DMS 273 (cell line): Measurements from ENCODE around the gene TTC23.
A peak's percentile ranks its signal among the peaks of the same experiment; 100 is the strongest.

ENCODE experiments used
- DNase-seq: peaks from one replicate; lab custom pipeline; 2025; ENCODE audit not compliant: unreplicated experiment; lab: John Stamatoyannopoulos, UW

The TTC23 gene

GRCh38 chr15:99106417-99107220, 142.8 kb downstream of the TTC23 start:
- peak; percentile 28 for DNase-seq

DNA sequence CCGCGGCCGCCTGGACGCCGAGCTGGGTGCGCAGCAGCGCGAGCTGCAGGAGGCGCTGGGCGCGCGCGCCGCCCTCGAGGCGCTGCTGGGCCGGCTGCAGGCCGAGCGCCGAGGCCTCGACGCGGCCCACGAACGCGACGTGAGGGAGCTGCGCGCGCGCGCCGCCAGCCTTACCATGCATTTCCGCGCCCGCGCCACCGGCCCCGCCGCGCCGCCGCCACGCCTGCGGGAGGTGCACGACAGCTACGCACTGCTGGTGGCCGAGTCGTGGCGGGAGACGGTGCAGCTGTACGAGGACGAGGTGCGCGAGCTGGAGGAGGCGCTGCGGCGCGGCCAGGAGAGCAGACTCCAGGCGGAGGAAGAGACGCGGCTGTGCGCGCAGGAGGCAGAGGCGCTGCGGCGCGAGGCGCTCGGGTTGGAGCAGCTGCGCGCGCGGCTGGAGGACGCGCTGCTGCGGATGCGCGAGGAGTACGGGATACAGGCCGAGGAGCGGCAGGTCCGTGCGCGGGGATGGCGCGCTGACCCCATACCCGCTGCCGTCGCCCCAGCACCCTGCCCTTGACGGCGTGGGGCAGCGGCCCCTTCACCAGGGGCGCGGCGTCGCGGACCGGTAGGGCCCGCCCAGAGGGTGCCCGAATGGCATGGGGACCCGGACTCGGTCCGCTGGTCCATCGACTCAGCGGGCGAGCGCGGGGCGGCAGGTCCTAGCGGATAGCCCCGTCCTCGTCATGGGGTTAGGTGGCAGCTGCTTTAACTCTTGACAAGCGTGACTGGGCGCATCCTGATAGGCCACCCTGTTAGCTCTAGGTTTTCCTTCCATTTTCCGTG, 143.7 kb downstream of the TTC23 start:
- peak; percentile 86 for DNase-seq

- peak; percentile 87 for DNase-seq
These were observed 144.4 kb downstream of the TTC23 start, which contains the start of gene SYNM for GRCh38 chr15:99104788-99105513. TSS of gene SYNM (plus strand) at chr15:99105080. CDS start at chr15:99105200, 120 bp downstream.

GRCh38 chr15:99103279-99103678, 146.1 kb downstream of the TTC23 start:
- no peak for DNase-seq

GRCh38 chr15:99102332-99103235, 146.8 kb downstream of the TTC23 start:
- no peak for DNase-seq

- no peak for DNase-seq
These were observed 147.9 kb downstream of the TTC23 start for GRCh38 chr15:99101501-99101900.

GRCh38 chr15:99100245-99101173, 148.9 kb downstream of the TTC23 start:
- peak; percentile 86 for DNase-seq

DNA sequence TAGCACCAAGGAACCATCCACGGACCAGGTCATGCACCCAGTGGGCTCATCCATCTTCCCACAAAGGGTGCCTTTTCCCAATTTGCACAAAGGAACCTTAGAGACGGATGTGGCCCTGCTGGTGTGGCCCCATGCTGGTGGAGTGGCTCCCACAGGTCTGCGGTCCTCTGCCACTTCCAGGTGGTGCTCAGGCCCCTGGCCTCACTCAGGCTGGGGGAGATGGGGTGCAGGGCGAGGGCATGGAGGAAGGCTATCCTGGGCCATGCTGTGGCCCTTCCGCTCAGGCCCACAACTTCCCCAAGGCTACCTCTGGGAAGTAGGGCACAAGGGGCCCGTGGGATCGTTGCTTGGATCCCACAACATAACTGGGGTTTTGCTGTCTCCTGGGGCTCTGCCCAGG, 149.7 kb downstream of the TTC23 start:
- no peak for DNase-seq

DNA sequence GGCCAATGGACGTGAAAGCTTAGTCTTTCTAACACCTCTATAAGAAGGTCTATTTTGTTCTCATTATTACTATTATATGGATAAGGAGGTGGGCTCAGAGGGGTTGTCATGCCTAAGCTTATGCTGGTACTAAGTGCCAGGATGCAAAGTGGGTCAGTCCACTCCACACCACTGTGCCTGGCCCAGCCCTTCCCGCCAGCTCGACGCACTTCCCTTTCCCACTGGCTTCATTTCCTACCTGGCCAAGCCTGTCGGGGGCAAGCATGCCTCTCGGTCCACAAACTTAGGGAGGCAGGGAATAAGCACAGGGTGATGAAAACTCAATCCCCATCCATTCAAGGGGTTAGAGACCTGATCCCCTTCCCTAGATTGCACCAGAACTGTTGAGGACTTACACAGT, 150.4 kb downstream of the TTC23 start:
- no peak for DNase-seq

- DNase-seq, result no peak
These were observed 151.0 kb downstream of the TTC23 start for GRCh38 chr15:99098426-99098825.

DNA sequence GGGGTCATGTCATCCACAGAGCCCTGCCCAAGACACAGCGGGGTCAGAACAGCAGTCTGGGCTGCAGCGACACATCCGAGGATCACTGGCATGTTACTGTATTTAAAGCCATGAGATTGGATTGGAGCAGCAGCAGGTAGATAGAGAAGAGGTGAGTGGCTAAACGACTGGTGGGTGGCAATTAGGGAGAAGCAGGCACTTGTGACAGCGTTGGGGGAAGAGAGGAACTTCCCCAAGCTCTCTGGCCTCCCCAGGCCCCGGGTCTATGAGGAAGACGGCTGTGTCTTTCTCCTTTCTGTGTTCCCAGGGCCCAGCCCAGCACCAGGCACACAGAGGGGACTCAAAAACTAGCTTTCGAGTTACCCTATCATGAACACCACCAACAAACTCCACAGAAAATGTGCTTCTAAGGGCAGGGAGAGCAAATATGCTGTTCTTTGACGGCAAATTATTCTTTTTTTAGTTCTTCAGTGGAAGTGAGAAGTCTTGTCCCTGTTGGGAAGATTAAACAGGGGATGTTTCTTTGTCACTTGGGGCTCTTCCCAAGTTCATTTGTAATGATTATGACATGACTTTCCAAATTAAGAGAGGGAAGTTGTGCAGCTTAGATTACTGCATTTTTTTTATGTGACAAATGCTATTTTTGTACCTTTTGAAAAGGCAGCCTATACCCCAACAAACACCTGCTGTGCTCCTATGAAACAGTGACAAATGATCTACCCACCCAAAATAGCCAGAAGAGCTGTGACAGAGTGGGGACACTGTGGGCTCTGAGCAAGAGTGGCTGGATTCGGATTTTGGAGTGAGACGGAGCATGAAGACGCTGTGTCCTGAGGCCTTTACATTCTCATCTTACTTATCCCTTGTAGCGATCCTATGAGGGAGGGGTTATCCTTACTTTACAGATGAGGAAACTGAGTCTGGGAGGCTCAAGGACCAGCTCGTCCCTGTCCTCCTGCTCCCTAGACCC, 151.7 kb downstream of the TTC23 start:
- DNase-seq, result no peak

DNA sequence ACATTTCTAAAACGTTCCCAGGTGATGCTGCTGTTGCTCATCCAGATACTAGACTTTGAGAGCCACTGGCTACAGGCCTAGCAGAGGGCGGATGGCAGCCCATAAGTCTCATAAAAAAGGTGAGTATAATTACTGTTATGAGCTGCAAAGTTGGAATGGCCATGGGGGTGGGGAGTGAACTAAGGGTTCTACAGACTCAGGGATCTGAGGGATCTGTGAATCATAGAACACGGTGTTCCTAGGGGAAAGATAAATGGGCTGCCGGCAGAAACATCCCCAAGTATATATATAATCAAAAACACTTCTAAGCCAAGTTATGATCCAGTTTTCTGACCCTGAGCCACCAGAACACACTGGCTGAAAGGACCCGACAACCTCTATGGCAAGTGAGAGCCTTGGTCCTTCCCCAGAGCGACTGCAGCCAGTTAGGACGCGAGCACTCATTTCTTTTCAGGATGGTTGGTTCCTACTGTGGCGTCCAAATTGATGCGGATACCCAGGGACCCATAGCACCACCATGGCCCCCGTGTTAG, 152.4 kb downstream of the TTC23 start:
- no peak for DNase-seq

- no peak for DNase-seq
These were observed 153.0 kb downstream of the TTC23 start for GRCh38 chr15:99096173-99096893.

- no peak for DNase-seq
These were observed 153.8 kb downstream of the TTC23 start for GRCh38 chr15:99095626-99096025.

DNA sequence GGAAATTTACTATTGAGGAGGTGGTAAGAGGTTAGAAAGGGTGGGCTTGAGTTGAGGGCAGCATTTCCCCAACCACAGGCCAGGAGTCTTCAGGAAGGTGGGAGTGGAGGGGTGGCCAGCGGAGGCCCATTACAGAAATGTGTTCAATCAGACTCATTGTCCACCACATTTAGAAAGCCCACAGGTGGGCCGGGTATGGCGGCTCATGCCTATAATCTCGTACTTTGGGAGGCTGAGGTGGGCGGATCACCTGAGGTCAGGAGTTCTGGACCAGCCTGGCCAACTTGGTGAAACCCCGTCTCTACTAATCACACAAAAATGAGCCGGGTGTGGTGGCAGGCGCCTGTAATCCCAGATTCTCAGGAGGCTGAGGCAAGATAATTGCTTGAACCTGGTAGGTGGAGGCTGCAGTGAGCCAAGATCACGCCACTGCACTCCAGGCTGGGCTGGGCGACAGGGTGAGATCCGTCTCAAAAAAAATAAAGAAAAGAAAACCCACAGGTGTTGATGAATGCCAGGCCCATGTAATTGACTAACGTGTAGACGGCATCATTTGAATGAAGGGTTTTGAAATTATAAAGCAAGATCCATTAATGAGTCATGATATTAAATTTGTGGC, 156.7 kb downstream of the TTC23 start:
- DNase-seq, result no peak

GRCh38 chr15:99090938-99091337, 158.4 kb downstream of the TTC23 start:
- DNase-seq, result no peak
